Stimulated activated CD4-positive, alpha-beta T cell treated with anti-CD3 and anti-CD28 coated beads, Interleukin-2, amount 100 ng/mL, for 48 hours (primary cell): ENCODE results near the gene ATG4D.
"Not testable (repeated sequence)": the region's sequence is repeated elsewhere in the genome, so short reads cannot be mapped to it uniquely, and the experiment has no call there.

Experiments used
- DNase-seq, 2 donors: peaks; one replicate each; pipeline ENCODE4 v3.0.0-alpha.2; 2020

ATG4D gene

DNA sequence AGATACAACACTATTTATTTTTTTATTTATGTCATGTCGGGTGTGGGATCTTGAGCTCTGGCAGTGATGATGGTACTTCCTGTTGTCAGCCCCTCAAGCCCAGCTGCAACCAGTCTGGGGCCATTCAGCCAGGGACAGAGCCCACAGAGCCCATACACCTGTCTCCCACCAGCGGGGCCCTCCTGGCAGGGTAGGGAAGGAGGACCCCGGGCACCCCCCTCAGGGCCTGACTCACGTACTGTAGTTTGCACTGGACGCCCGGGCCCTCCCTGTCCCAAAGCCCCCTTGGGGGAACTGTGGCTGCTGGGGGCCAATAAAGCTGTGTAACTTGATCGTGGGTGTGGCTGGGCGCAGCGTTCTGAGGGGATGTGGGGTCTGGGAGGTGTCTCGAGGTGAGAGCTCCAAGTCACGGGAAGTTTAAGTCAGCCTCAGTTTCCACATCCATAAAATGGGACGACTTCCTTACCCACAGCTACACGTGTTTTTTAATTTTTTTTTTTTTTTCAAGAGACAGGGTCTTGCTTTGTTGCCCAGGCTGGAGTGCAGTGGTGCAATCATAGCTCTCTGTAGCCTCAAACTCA, 9.5 kb downstream of the ATG4D start:
- no peak for DNase-seq

DNA sequence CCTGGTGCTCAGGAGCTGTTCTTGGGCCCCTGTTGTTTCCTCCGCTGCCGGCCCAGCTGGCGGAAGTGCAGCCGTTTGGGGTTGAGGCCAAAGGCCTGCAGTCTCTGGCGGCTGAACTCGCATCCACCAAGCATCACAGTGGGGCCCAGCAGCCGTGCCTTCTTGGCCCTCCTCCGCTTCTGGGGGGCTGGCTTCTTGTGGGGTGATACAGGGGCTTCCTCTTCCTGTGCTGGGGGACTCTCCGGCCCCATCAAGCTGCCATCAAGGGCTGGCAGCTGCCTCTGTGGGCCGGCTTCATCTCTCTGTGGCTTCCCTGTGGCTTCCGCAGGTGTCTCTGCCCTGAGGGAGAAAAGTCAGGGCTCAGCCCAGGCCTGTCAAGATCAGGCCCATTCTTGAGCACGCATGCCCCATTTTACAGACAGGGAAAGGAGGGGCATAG, 10.3 kb downstream of the ATG4D start:
- DNase-seq = no peak

DNA sequence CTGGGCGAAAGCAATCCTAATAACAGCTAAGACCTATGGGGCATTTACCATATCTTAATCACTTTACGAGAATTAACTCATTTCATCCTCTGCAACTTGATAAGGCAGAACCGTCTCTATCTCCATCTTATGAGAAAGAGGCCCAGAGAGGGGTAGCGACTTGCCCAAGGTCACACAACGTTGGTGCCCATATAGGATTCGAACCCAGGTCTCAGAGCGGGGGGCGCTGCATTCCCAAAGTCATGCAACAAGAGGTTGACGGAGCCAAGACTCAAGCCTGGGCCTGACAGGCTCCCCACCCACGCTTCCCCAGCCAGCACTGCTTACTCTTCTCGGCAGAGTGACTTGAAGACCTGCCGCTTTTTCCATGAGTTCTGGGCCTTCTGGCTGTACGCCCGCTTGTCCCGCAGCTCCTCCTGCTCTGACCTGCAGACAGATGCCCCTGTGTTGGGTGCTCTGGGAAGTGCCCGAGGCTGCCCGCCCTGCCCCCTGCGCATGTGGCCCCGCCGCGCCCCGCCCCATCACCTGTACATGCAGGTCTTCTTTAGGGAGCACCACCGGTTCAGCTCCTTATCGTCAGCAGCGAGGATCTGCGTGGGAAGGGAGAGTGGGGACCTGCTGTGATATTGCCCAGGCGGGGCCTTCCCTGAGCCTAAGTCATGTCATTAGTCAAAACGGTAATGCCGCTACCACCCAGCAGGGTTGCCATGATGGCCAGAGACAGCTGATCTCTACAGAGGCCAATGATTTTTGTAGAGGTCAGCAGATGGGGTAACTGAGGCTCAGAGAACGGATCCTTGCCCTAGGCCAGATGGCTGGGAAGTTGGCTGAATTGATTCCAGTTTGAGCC, 11.3 kb downstream of the ATG4D start:
- no peak for DNase-seq

DNA sequence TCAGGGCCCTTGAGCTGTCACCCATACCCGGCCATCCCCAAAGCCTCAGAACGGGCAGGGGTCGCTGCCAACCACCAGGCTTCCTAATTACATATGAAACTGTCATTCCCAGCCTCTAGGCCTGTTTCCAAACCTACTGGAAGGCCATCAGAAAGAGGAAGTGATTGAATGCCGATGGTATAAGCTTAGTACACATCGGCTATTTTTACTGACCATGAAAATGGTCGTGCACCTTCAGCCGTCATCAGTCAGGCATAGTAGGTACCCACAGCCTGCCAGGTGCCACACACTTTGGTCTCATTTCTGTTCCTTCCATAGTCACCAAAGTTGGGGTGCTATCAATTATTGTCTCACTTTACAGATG, 11.9 kb downstream of the ATG4D start:
- no peak for DNase-seq

DNA sequence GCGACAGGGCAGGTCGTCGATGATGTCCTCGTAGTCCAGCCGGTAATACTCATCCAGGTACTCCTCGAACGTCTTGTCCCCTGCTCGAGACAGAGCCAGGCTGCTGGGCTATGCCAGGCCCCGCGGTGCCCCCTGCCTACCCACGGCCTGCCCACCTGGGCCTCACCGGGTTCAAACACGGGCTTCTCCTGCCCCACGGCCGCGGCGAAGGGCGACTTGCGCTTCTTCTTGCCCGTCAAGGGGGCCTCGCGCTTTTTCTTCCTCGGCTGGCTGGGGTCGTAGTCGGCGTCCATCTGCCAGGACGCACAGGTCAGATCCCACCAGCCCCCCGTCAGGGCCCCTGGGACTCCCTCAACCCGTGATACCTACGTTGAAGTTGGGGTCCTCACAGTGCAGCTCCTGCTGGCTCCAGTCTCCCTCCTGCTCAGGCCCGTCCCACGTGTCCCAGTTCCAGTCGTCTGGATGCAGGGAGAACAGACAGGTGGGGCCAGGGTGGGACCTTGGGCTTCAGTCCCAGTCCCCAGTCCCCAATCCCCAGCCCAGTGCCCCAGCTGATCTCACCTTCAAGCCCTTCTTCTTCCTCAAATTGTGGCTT, 14.0 kb downstream of the ATG4D start:
- DNase-seq = no peak

DNA sequence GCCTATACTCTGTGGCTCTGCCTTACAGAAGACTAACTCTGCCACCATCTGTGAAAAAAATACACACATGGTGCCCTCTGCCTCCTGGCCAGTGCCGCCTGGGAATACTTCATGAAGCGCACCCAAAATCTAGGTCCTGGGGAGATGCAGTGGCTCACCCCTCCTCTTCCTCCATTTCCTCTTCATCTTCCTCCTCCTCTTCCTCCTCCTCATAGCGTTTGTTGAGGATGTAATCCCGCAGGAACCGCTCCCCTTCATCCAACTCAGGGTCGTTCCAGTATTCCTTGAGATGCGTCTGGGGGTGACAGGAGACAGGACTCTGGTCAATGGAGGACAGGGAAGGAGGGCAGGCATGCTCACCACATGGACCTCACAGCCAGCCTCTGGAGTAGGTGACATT, 16.4 kb downstream of the ATG4D start:
- DNase-seq = no peak

DNA sequence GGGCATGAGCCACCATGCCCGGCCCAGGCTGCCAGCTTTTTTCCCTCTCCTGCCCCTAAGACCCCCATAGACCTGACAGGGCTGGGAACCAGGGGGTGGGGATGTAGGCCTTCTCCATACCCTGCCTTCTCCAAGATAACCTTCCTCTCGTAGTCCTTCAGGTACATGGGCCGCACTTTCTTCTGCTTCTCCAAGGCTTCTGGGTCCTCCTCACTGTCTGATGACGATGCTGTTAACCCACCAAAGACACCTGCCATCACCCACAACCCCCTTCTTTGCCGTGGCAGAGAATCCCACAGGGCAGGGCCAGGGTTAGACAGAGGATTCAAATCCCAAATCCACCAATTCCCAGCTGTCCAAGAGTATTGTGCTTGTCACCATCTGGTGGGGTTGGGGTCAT, 18.9 kb downstream of the ATG4D start:
- DNase-seq = no peak

DNA sequence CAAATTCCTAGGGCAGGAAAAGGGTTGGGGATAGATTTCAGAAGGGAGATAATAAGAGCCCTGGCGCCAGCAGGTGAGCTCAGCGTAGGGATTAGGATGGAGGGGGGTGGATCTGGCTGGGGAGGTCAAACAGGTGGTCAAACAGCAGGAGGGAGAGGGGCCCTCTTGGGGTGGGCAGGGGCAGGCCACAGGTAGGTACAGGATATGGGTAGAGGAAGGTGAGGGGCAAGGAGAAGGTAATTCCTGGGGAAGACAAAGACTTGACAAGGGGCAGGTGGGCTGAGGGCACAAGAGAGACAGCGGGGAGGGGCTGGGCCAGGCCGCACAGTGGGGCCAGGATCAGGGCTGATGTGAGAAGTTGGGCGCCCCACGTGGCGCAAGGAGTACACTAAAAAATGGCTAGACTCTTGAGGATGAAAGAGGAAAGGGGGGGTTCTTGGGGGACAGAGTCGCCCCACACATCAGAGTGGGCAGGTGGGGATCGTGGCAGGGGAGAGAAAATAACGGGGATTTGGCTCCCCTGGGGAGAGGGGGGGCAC, 21.4 kb downstream of the ATG4D start:
- peak in 1 of 2 donors; percentile 44 for DNase-seq

DNA sequence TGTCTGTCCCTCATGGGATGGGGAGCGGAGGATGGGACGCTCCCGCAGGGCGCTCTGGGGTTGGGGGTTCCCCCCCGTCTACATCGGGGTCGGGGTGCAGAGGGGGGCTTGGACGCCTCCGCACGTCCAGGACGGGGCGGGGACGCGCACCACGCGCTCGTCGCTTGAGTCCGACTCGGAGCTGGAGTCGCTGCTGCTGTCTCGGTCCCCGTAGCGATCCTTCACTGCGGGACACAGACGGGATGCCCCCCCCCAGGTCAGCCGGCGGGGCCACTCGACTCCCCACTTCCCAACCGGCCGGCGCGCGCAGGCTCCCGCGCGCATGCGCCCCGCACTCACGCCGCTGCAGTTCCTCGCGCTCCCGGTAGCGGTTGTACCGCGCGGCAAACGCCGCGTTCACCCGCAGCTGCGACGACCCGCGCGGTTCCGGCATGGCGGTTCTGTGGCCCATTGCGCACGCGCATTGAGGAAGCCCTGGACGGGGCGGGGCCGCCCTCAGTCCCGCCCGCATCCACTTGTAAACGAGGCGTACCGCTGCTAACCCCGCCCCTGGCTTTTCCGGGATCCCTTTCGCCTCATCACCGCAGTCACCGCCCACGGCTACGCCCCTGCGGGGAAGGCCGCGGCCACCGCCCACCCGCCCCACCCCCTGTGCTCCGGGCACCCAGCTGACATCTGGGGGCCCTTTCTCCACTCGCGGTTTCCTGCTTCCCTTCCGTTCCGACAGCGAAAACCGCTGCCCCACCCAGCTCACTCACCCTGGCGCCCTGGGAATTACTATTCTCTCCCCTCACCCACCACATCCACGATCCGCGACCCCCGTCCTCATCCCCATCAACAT, 22.1 kb downstream of the ATG4D start, which contains the start of gene KRI1:
TSS of gene KRI1 (minus strand) at position 444 of the 841 bp plus-strand sequence. CDS start at position 433, 11 bp downstream.
- peak; percentile 98 to 99 for DNase-seq

DNA sequence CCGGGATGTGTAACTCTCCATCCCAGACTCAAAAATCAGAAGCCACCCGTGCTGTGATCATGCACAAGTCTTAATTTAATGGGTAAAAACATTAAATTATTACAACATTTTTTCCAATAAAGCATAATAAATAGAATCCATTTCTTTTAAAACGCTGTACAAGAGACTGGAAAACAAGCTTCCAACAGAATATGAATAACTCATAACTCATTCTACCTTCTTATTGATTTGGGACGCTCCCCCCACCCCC, 22.6 kb downstream of the ATG4D start:
- DNase-seq = no peak

DNA sequence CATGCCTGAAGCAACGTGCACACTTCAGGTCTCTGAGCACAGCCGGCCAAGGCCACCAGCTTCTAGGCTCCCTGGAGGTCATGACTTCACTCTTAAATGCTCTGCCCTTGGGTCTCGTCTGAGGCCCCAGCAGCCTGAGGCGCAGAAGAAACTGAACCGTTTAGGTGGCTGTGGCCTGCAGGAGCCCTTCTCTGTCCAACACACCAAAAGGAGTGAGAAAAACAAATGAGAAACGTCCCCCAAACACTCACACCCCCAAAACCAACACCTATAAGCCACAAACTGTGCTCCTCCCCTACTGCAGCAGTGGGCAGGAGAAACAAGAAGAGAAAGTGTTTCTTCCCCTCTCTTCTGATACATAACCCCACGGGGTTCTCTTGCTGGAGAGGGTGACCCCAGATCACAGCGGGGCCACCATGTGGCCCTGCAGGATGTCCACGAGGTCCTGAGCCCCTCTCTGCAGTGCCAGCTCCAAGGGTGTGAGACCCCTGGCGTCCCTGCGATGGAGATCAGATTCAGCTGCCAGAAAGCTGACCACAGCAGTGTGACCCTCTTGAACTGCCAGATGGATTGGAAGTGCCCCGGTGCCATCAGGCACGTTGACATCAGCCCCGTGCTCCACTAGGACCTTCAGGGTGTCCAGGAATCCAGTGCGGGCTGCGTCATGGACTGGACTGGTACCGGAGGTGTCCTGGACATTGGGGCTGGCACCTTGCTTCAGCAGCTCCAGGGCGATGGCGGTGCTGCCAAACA, 23.1 kb downstream of the ATG4D start:
- no peak for DNase-seq

DNA sequence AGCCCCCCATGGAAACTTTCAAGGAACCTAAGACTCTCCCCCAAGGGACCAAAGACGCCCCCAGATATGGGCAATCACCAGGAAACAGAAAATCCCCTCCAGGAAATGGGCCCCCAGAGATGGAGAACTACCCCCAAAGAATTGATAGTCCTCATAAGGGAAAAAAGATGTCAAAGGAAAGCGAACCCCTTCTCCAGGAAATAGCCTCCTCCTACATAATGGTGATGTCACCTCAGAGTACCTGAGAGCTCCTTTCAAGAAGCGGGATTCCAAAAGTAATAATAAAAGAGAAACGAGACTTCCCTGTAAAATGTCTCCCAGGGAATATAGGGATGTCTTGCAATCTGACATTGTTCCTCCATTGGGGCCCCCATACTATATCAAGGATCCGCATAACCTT, 24.0 kb downstream of the ATG4D start:
- no peak for DNase-seq

DNA sequence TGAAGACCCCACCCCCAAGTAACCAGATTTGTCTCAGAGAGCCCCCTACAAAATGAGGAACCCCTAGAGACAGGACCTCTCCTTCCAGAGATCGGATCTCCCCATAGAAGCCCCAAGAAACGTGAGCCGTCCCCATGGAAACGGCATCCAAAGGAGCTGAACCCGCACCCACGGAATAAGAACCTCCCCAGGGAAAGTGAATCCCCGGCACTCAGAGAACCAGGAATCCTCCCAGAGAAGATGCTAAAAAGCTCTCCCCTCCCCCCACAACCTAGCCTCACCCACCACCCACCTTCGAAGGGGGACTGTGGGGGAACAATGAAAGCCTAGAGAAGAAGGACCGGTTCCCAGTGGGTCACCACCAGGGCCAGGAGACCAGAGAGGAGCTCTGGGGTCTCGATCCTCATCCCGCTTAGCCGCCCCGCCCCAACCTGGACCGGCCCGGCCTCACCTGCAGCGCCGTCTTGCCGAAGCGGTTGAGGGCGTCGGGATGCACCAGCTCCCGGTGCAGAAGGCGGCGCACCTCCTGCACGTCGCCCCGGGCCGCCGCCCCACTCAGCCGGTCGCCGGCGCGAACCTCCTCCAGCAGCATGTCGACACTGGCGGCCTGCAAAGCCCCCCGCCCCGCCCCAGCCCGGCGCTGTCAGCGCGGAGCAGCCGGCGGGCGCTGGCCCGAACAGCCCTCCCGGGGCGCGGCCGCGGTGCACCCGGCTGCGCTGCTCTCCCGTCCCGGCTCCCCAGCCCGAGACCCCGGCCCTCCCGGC, 24.5 kb downstream of the ATG4D start:
- DNase-seq = peak in 1 of 2 donors; percentile 55

DNA sequence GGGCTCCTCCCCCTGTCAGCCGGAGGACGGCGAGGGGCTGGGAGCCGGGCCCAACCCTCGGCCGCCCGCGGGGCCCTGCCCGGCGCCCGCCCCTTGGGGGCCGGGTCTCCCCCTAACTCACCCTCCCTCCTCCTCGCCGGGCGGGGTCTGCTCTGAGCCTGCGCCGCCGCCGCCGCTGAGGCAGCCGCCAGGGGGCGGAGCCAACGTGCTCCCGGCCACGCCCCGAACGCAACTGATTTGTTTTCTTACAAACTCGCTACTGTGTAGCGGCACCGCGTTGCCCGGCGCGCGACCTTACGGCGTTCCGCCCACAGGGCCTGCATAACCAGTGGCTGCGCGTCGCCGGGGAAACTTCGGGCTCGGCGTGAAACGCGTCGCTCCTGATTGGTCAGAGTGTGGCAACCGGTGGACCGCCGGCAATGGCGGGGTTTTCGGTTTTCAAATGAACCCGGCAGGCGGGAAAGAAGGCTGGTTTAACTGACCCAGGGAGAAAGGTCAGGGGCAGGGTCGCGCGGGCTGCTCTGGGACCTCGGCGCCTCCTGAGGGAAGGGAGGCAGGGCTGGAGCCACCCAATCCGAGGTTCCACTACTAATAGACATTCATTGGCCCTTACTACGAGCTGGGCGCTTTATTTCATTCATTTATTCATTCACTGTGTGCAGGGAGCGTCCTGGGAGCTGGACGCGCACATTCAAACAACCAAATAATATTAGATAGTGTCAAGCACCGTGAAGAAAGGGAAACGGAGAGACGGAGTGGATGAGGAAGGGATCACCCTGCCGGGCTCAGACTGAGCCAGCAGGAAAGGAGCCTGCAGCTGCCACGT, 25.3 kb downstream of the ATG4D start, which contains the start of gene CDKN2D:
TSS of gene CDKN2D (minus strand) at position 154 of the 826 bp plus-strand sequence. CDS start 326 bp downstream, outside the sequence.
- DNase-seq = peak; percentile 99

DNA sequence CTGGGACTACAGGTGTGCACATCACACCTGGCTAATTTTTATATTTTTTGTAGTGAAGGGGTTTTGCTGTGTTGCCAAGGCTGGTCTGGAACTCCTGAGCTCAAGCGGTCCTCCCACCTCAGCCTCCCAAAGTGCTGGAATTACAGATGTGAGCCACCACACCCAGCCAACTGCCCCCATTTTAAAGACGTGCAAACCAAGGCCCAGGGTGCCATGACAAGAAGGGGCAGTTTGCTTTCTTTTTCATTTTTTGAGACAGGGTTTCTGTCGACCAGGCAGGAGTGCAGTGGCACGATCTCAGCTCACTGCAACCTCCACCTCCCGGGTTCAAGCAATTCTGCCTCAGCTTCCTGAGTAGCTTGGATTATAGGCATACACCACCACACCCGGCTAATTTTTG, 30.1 kb downstream of the ATG4D start:
- DNase-seq = not testable (repeated sequence)

DNA sequence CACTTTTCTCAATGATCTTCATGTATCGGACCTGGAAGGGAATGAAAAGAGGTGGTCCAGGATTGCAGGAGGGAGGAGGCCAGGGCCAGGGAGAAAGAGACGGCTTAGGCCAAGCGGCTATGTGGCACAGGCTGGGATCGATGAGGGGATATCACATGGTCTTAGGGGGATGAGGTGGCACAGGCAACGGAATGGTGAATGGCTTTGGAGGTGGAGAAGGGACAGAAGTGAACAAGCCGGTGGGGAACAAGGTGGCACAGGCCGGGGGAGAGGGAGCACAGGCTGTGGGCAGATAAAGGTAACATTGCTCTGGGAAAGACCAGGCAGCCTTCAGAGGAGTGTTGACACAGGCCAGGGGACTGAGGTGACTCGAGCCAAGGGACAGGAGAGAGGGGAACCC, 30.8 kb downstream of the ATG4D start:
- DNase-seq = no peak

DNA sequence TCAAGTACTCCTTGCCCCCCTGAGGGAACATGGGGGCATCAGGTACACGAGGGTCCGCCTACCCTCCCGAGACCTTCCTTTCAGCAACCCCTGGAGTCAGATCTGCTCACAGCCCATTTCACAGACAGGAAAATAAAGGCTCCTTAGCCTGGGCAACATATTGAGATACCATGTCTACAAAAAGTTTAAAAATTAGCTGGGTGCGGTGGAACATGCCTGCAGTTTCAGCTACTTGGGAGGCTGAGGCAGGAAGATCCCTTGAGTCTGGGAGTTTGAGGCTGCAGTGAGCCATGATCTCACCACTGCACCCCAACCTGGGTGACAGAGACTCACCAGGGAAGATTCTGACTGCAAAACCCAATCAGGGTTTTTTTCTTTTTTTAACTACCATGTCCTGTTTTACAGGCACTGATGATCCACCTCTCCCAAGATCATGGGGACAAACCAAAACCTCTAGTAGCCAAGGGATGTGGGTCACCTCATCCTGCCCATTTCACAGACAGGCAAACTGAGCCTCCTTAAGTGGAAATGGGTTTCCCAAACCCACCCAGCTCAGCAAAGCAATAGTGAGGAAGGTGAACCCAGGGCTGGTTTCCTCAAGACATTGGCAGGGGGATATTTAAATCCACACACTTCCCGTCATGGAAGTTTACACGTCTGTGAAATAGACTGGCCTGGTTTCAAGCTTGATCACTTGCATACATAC, 31.5 kb downstream of the ATG4D start:
- DNase-seq = no peak

DNA sequence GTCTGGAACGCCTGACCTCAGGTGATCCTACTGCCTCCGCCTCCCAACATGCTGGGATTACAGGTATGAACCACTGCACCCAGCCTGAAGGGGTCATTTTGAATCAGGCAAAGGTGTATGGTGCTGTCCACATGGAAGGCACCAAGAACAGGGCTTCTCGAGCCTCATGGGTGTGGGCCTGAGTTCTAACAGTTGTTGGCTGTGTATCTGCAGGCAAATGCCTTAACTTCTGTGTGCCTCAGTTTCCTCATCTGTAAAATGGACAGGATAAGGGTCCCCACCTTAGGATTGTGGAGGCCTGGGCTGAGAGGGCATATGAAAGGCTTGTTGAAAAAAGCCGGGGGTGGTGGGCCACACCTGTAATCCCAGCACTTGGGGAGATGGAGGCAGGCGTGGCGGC, 34.2 kb downstream of the ATG4D start:
- no peak for DNase-seq

DNA sequence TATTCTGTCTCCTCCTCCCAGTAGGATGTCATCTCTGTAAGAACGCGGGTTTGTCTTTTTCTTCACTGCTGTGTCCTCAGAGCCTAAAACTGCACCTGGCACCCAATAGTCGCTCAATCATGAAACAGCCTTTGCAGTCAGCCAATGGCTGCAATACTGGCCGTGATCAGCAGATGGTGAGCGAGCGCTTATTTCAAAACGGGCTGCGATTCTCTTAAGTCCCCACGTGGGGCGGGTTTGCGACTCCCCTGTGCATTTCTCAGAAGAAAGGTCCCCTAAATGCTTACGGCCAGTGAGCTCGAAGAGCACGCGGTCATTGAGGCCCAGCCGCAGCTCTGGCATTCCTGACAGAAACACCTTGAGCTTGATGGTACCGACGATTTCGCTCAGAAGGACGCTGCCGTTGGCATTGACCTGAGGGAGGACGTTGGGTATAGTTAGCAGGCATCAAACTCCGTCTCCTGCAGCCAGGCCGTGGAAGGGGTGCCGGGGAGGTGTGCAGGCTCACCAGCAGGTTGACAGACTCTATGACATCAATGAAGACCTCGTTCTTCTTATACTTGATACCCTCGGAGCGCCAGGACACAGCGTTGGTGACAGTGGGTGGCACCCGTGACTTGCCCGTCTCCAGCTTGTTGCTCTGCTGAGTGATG, 37.4 kb downstream of the ATG4D start:
- DNase-seq = peak; percentile 89 to 90
